B cell (primary cell): Measurements from ENCODE around the gene LNX1. TPM values are rescaled to one million over a fixed set of nuclear protein-coding genes. Genes with fewer than 3 reads are reported as not detected.

Source experiments
- ATAC-seq: fragments of 200-7000 bp; cut with Tn5 transposase; one replicate; pipeline ENCODE4 v1.10.0; 2021; ENCODE audit warnings: low read depth, mild to moderate bottlenecking, moderate number of reproducible peaks, moderate library complexity
- CTCF ChIA-PET: fragments of 350-600 bp; sonication (Branson Sonifier 250); formaldehyde crosslinking; loops from one replicate; lab custom pipeline; 2021; ENCODE audit warnings: antibody characterized with exemption, inconsistent platforms; lab: Charles Lee
- POLR2A ChIA-PET: fragments of 350-600 bp; sonication (Branson Sonifier 250); formaldehyde crosslinking; loops from one replicate; lab custom pipeline; 2021; ENCODE audit warnings: antibody characterized with exemption; lab: Charles Lee
- DNase-seq: peaks from one replicate; pipeline ENCODE4 v3.0.0; 2013
- H2AFZ ChIP-seq: 2 replicates; pipeline ENCODE4 v1.6.1; 2012; ENCODE audit warnings: mild to moderate bottlenecking, low read depth, low read length; ENCODE audit not compliant: insufficient read depth, poor library complexity, severe bottlenecking
- H3K27ac ChIP-seq, 2 donors: 1 replicate in 1 of 2; 2 replicates in 1 of 2; pipeline ENCODE4 v1.5.1; 2012 to 2013; ENCODE audit warnings: low read length in 2 of 2, mild to moderate bottlenecking in 2 of 2, moderate library complexity in 1 of 2
- H3K27me3 ChIP-seq, 4 experiments: fragments of 200-600 bp in 1 of 4; sonication (generic) in 1 of 4; replicated peaks in 1 of 4; 1 replicate in 2 of 4; 2 replicates in 2 of 4; pipeline versions ENCODE4 v1.6.1 to v1.7.0; 2013 to 2016; ENCODE audit warnings: low read length in 3 of 4, mild to moderate bottlenecking in 2 of 4, mixed read lengths in 1 of 4, moderate library complexity in 1 of 4; ENCODE audit not compliant: insufficient read depth in 4 of 4, control insufficient read depth in 3 of 4; ENCODE audit errors: control extremely low read depth in 1 of 4
- H3K36me3 ChIP-seq, 2 experiments: replicated peaks in 1 of 2; 1 replicate in 1 of 2; 2 replicates in 1 of 2; pipeline versions ENCODE4 v1.6.1 to v1.7.1; 2013; ENCODE audit warnings: low read length in 1 of 2; ENCODE audit not compliant: insufficient read depth in 2 of 2, control insufficient read depth in 1 of 2; ENCODE audit errors: control extremely low read depth in 1 of 2, extremely low read depth in 1 of 2
- H3K4me1 ChIP-seq, 2 donors: fragments of 200-600 bp in 1 of 2; sonication (generic) in 1 of 2; 1 replicate in 1 of 2; 2 replicates in 1 of 2; pipeline versions ENCODE4 v1.5.1 to v1.6.1; 2013 to 2017; ENCODE audit warnings: low read length in 2 of 2; ENCODE audit not compliant: control insufficient read depth in 2 of 2, insufficient read depth in 2 of 2
- H3K4me2 ChIP-seq: replicated peaks from 2 replicates; pipeline ENCODE3; 2012; ENCODE audit warnings: mild to moderate bottlenecking, low read depth, low read length; ENCODE audit not compliant: poor library complexity, severe bottlenecking
- H3K4me3 ChIP-seq, 5 experiments: fragments of 200-600 bp in 1 of 5; sonication (generic) in 1 of 5; 1 replicate in 3 of 5; 2 replicates in 2 of 5; pipeline versions ENCODE4 v1.5.1 to v1.7.0; 2011 to 2016; ENCODE audit warnings: low read length in 4 of 5, mild to moderate bottlenecking in 4 of 5, low read depth in 2 of 5, control low read depth in 1 of 5, moderate library complexity in 1 of 5; ENCODE audit not compliant: insufficient read depth in 1 of 5; ENCODE audit errors: control extremely low read depth in 1 of 5, extremely low read depth in 1 of 5
- H3K79me2 ChIP-seq: fragments of 200-600 bp; sonication (generic); one replicate; pipeline ENCODE4 v1.6.0; 2016; ENCODE audit warnings: low read length; ENCODE audit not compliant: control insufficient read depth, insufficient read depth
- H3K9ac ChIP-seq: fragments of 200-600 bp; sonication (generic); 2 replicates; pipeline ENCODE4 v1.6.1; 2017; ENCODE audit warnings: mild to moderate bottlenecking, low read length, moderate library complexity
- H3K9me3 ChIP-seq, 3 donors: one replicate each; pipeline versions ENCODE4 v1.6.1 to v1.7.1; 2013; ENCODE audit warnings: low read length in 2 of 3; ENCODE audit not compliant: control insufficient read depth in 2 of 3, insufficient read depth in 1 of 3; ENCODE audit errors: control extremely low read depth in 1 of 3
- H4K20me1 ChIP-seq: 2 replicates; pipeline ENCODE4 v1.6.0; 2012; ENCODE audit warnings: mild to moderate bottlenecking, low read length; ENCODE audit not compliant: insufficient read depth, control insufficient read depth, poor library complexity, severe bottlenecking
- H3K27ac Mint-ChIP-seq: one replicate; pipeline ENCODE4 v1.8.0; 2021; ENCODE audit warnings: mixed read lengths
- H3K27me3 Mint-ChIP-seq: one replicate; pipeline ENCODE4 v1.8.0; 2021; ENCODE audit warnings: mixed read lengths
- H3K4me1 Mint-ChIP-seq: one replicate; pipeline ENCODE4 v1.8.0; 2021; ENCODE audit warnings: mixed read lengths
- H3K4me3 Mint-ChIP-seq: one replicate; pipeline ENCODE4 v1.8.0; 2021; ENCODE audit warnings: mixed read lengths
- H3K9me3 Mint-ChIP-seq: one replicate; pipeline ENCODE4 v1.8.0; 2022; ENCODE audit warnings: mixed read lengths; ENCODE audit not compliant: insufficient read depth
- EZH2 ChIP-seq: IDR thresholded peaks from 2 replicates; pipeline ENCODE4 v1.6.1; 2012; ENCODE audit warnings: borderline replicate concordance, low read depth, mild to moderate bottlenecking, moderate library complexity, low read length; ENCODE audit not compliant: insufficient read depth, poor library complexity, severe bottlenecking
- WGBS: methylation state at CpG from one replicate; pipeline ENCODE4 v1.1.5; 2013; ENCODE audit warnings: missing lambda C conversion rate; ENCODE audit not compliant: insufficient coverage; 5-methylcytosine and 5-hydroxymethylcytosine counted together
- intact Hi-C: fragments of 100-400 bp; cut with micrococcal nuclease; formaldehyde crosslinking; loops from one replicate; pipeline ENCODE4 v1.10.0; 2022
- polyA plus RNA-seq: library from polyadenylated mRNA; depleted of rRNA; stranded (reverse); fragments of >200 nt; gene quantifications from 2 replicates; pipeline ENCODE4 v1.2.3, GENCODE V29; 2012
- total RNA-seq, 2 donors: library from RNA; stranded (reverse); fragments of 120-200 nt in 1 of 2; gene quantifications; 1 replicate in 1 of 2; 2 replicates in 1 of 2; pipeline versions ENCODE4 v1.2.3 to v1.2.4, GENCODE V29; 2013 to 2022
- TF ChIP-seq, protein P1 (sequence below): fragments of 200-600 bp; IDR thresholded peaks from one replicate; pipeline ENCODE4 v1.8.0; 2022; ENCODE audit warnings: antibody characterized with exemption, mild to moderate bottlenecking

Gene LNX1
- total and polyA plus RNA-seq, 2 donors (not counting 1 experiment from before 2014, with no cell fraction given), result not detected

DNA sequence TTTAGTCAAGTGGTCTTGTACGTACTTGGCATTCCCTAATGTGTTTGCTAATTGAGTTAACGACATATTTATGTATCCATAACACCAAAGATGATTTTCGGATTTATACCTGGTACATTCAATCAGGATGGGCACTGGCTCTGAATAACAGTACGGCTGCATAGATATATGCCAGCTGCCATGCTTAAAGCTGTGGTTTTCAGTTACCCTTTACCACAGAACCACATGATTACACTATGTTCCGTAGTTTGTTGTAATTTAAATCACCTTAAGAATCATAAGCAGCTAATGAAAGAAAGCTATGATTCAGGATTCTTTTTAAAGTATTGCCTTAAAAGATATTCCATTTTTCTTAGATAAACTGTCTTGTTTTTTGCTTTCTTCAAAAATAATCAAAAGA lies 160.2 kb downstream of the LNX1 start:
- ATAC-seq (no peak), DNase-seq (no peak)
- Histone ChIP-seq H4K20me1 (no peaks in the 10 kb centered on the region), H3K79me2 (no peaks in the 10 kb centered on the region), H3K4me1 (no peaks in the 10 kb centered on the region), H3K9me3 (no peaks in the 10 kb centered on the region), H3K36me3 (peaks cover 2 to 52% of the 10 kb centered on the region in 2 experiments), H3K27ac (no peak overlapping the region), H2AFZ (no peak overlapping the region), H3K9ac (no peak overlapping the region), H3K27me3 (no peaks in the 10 kb centered on the region), H3K4me3 (no peak overlapping the region), H3K4me2 (no peak overlapping the region)
- peaks cover 2% of the 10 kb centered on the region for H3K4me1 Mint-ChIP-seq
- no peaks in the 10 kb centered on the region for H3K27me3 Mint-ChIP-seq
- H3K4me3 Mint-ChIP-seq, result no peak overlapping the region
- no peak for TF ChIP-seq EZH2
- TF ChIP-seq, protein P1, sequence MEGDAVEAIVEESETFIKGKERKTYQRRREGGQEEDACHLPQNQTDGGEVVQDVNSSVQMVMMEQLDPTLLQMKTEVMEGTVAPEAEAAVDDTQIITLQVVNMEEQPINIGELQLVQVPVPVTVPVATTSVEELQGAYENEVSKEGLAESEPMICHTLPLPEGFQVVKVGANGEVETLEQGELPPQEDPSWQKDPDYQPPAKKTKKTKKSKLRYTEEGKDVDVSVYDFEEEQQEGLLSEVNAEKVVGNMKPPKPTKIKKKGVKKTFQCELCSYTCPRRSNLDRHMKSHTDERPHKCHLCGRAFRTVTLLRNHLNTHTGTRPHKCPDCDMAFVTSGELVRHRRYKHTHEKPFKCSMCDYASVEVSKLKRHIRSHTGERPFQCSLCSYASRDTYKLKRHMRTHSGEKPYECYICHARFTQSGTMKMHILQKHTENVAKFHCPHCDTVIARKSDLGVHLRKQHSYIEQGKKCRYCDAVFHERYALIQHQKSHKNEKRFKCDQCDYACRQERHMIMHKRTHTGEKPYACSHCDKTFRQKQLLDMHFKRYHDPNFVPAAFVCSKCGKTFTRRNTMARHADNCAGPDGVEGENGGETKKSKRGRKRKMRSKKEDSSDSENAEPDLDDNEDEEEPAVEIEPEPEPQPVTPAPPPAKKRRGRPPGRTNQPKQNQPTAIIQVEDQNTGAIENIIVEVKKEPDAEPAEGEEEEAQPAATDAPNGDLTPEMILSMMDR, result no peak
- ChIA-PET POLR2A (no interaction called here), CTCF (no interaction called here)
- intact Hi-C loops, result loop anchor here (10.0 kb wide), 1 partner anchor 46 kb away; no protein-coding TSS in a partner anchor
- H3K9me3 Mint-ChIP-seq, result no peaks in the 10 kb centered on the region
- H3K27ac Mint-ChIP-seq, result no peak overlapping the region
- WGBS, result no CpG with 5 or more reads among the region's 5 CpGs

DNA sequence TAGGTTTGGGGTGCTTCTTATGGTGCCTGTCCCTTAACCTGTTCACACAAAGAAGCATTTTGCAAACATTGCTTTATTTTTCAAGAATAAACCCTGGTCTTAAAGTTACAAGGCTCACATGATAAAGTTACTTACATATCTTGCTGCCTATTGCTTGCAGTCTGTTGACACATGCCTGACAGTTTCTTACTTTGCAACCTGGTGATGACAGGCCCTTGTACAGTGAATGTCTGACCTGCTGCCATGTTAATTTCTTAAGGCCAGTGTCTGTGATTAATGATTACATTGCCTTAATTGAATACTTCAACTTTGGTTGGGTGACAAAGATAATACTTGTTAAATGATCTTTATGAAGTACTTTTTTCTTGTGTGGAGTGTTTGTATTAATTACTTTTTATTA lies 163.9 kb downstream of the LNX1 start:
- peaks cover 2 to 39% of the 10 kb centered on the region in 2 experiments for H3K36me3 ChIP-seq
- H3K27ac ChIP-seq, result no peak overlapping the region
- H3K9me3 ChIP-seq, result no peaks in the 10 kb centered on the region
- H2AFZ ChIP-seq, result no peak overlapping the region
- POLR2A ChIA-PET, result no interaction called here
- intact Hi-C loops, result no loop called here
- H3K4me1 ChIP-seq, result no peaks in the 10 kb centered on the region
- ATAC-seq, result no peak
- no peaks in the 10 kb centered on the region for H3K27me3 Mint-ChIP-seq
- H3K4me3 ChIP-seq, result no peak overlapping the region
- H3K4me1 Mint-ChIP-seq, result peaks cover 2% of the 10 kb centered on the region
- H3K79me2 ChIP-seq, result no peaks in the 10 kb centered on the region
- TF ChIP-seq, protein P1, result no peak
- no peak for TF ChIP-seq EZH2
- H3K4me2 ChIP-seq, result no peak overlapping the region
- H3K9me3 Mint-ChIP-seq, result no peaks in the 10 kb centered on the region
- no peak for DNase-seq
- H3K27me3 ChIP-seq, result no peaks in the 10 kb centered on the region
- no peak overlapping the region for H3K4me3 Mint-ChIP-seq
- H4K20me1 ChIP-seq, result no peaks in the 10 kb centered on the region
- H3K9ac ChIP-seq, result no peak overlapping the region
- CTCF ChIA-PET, result no interaction called here
- H3K27ac Mint-ChIP-seq, result no peak overlapping the region
